Measurements from ENCODE around the gene LGALS3.

The LGALS3 gene

GRCh38 chr14:55194656-55195355, 65.8 kb downstream of the LGALS3 start:
- no peak for DNase-seq

Data from GDM1 (cell line).